SK-N-MC (cell line): ENCODE results near the gene GDF11.

Experiments used
- EZH2 ChIP-seq: fragments of 200-600 bp; sonication (generic); IDR thresholded peaks from one replicate; pipeline ENCODE4 v1.6.1; 2017; ENCODE audit warnings: antibody characterized with exemption
- FOXP2 ChIP-seq: optimal IDR thresholded peaks from 2 replicates; pipeline ENCODE3; 2011; ENCODE audit warnings: mild to moderate bottlenecking, moderate library complexity; ENCODE audit not compliant: insufficient read depth; ENCODE audit errors: extremely low read length, control extremely low read depth
- POLR2AphosphoS5 ChIP-seq: IDR thresholded peaks from 2 replicates; pipeline ENCODE4 v1.6.1; 2012; ENCODE audit warnings: mild to moderate bottlenecking, low read depth, low read length, borderline replicate concordance

GRCh38 chr12:55694651-55695050 is 48.3 kb upstream of the GDF11 start:
- no peak for TF ChIP-seq POLR2AphosphoS5
- TF ChIP-seq EZH2: no peak
- TF ChIP-seq FOXP2: no peak
